Renal cortical epithelial cell (primary cell): ENCODE data around the gene LTB4R2. TPM values are rescaled to one million over a fixed set of nuclear protein-coding genes. Genes with fewer than 3 reads are reported as not detected.
A peak's percentile ranks its signal among the peaks of the same experiment; 100 is the strongest.

Source experiments
- DNase-seq: peaks from one replicate; pipeline ENCODE4 v3.0.0-alpha.2; 2011; ENCODE audit warnings: low read depth
- total RNA-seq: library from RNA; depleted of rRNA; stranded (reverse); fragments of >200 nt; gene quantifications from 2 replicates; pipeline ENCODE4 v1.2.3, GENCODE V29; 2014

The LTB4R2 gene
- total RNA-seq, 1 donor from 2014 or later, result 3.6 TPM

- DNase-seq, result peak; percentile 68
Measured at GRCh38 chr14:24299255-24300191, 10.4 kb upstream of the LTB4R2 start, which contains the start of the genes DHRS1 and NOP9. DHRS1 (minus strand) TSS chr14:24299780; CDS start chr14:24299106, 674 bp downstream. NOP9 (plus strand) TSS chr14:24299850; CDS start chr14:24299955, 105 bp downstream.

GRCh38 chr14:24300326-24300980 is 9.5 kb upstream of the LTB4R2 start:
- DNase-seq, result no peak

GRCh38 chr14:24304019-24304387 is 5.9 kb upstream of the LTB4R2 start:
- DNase-seq, result no peak

GRCh38 chr14:24307156-24307574 is 2.8 kb upstream of the LTB4R2 start:
- DNase-seq, result no peak

- peak; percentile 69 for DNase-seq
Measured at GRCh38 chr14:24307575-24308341, 2.2 kb upstream of the LTB4R2 start, which contains the start of gene CIDEB. CIDEB (minus strand) TSS chr14:24307977; CDS start chr14:24307858, 119 bp downstream.

GRCh38 chr14:24308342-24309124 is 1.4 kb upstream of the LTB4R2 start:
- DNase-seq, result no peak

- DNase-seq, result no peak
Measured at GRCh38 chr14:24310265-24310645, 315 bp downstream of the LTB4R2 start.

GRCh38 chr14:24310646-24311604 is 985 bp downstream of the LTB4R2 start, which contains the start of gene LTB4R:
LTB4R (plus strand) TSS chr14:24311502; CDS start chr14:24315652, 4,150 bp downstream.
- peak; percentile 50 for DNase-seq

- DNase-seq, result peak; percentile 92
Measured at GRCh38 chr14:24311837-24312615, 2.1 kb downstream of the LTB4R2 start.

- DNase-seq, result peak; percentile 55
Measured at GRCh38 chr14:24312736-24313507, 3.0 kb downstream of the LTB4R2 start.

GRCh38 chr14:24313913-24314312 is 4.0 kb downstream of the LTB4R2 start:
- no peak for DNase-seq

GRCh38 chr14:24314377-24315193 is 4.6 kb downstream of the LTB4R2 start:
- DNase-seq, result no peak

- no peak for DNase-seq
Measured at GRCh38 chr14:24315243-24315806, 5.4 kb downstream of the LTB4R2 start.

GRCh38 chr14:24315807-24316596 is 6.1 kb downstream of the LTB4R2 start:
- no peak for DNase-seq

- DNase-seq, result no peak
Measured at GRCh38 chr14:24316597-24316950, 6.6 kb downstream of the LTB4R2 start.
